HS-5 (cell line): Measurements from ENCODE around the gene PGM2.

Experiments
- DNase-seq: peaks from one replicate; pipeline ENCODE4 v3.0.0-alpha.2; 2012; ENCODE audit warnings: low read depth

The PGM2 gene

DNA sequence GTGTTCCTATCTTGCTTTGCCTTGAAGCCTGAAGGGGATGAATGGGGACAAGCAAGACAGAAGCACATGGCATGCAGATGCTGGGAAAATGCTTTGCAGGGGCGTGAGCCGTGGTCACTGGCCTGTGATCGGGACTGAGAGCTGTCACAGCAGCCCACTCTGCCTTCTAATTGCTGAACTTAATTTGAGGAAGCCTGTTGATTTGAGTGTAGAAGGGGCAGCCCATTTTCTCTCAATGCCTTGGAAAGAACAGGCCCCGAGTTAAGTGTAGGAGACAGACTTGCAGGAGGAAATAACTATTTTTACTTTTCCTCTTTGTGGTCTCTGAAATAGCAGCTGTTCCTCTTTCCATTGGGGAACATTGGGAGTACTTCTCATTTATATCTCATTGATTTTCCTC is 38.3 kb downstream of the PGM2 start:
- no peak for DNase-seq

DNA sequence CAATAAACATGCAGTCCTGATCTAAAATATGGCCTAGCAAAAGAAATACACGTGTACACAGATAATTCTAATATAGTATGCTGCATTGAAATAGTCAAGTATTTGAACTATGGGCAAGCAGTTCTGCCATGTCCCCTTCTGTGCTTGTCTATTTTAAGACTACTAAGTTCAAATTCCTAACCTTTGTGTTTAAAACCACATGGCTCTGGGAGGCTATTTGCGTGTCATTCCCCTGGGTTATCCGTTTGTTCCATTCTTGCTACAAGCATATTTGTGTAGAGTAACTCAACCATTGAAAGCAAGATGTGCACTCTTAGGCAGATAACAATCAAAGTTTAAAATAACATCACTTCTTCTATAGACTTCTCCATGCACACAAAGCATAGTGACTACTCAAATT is 39.0 kb downstream of the PGM2 start:
- no peak for DNase-seq

DNA sequence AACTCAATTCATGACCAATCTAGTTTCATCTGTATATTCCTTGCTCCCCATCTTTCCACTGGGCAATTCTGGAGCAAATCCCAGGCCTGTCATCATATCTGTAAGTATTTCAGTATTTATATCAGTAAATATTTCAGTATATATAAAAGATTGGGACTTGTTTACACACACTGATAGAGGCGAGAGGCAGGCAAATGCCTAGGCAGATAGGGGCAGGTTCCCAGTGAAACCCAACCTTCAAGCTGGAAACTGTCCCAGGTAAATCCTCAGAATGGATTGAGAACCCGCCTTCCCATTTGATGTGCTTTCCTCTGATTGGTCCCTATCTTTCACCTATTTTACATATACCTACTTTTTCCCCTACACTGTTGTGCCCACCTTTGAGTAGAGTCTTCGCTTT is 40.6 kb downstream of the PGM2 start:
- DNase-seq: no peak

DNA sequence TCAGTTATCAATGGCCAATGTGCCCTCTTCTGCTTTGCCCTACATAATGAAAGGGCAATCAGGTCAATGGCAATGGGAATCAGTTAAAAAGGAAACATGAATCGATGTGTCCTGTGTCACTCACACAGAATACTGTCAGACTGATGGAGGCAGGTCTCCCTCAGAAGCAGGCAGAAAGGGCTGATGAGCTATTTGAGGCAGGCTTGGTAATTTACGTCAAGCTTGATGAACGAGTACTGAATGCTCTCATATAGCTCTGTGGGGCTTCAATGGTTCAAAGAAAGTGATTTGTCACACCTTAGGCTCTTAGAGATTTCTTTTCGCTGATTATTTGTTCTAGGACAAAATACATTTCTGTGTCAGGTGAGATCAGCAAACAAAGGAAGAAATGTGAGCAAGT is 41.8 kb downstream of the PGM2 start:
- DNase-seq: no peak

DNA sequence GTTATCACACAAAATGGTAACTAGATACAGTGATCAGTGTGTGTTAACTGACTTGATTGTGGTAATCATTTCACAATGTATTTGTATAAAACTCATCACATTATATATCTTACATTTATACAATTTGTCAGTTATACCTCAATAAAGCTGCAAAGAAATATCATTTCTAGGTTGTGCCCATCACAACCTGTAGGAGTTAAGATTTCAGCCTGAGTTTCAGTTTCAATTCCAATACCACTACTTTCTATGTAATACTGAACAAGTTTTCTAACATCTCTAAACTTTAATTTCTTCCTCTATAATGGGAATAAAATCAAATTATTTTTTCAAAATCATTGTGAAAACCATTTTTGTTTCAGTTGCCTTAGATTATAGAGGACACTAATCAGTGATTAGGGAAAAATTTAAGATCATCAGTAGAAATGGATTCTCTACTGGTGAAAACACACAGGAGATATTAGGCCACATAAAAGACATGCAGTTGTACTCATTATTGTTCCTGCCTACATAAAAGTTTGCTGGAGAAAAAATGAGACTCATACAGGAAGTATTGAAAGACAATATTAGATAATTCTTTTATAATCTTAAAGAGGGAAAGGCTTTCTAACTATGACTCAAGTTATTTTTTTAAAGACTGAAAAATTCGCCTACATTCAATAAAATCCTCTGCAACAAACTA is 46.0 kb downstream of the PGM2 start:
- no peak for DNase-seq

DNA sequence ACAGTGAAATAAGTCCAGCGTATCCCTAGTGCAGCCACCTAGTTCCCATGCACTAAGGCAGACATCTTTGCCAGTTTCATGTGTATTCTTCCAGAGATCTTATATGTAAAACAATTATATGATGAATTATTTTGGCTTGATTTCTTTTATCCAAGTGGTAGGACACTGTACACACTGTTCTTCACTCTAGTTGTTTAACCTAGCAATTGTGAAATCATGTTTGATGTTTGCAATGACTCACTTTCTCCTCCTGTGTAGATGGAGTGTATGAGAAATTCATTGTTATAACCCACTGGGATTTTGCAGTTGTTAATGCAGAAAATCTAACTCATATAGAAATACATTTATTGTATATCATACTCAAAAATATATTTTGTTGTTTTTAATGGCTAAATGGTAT is 46.9 kb downstream of the PGM2 start:
- peak; percentile 16 for DNase-seq

DNA sequence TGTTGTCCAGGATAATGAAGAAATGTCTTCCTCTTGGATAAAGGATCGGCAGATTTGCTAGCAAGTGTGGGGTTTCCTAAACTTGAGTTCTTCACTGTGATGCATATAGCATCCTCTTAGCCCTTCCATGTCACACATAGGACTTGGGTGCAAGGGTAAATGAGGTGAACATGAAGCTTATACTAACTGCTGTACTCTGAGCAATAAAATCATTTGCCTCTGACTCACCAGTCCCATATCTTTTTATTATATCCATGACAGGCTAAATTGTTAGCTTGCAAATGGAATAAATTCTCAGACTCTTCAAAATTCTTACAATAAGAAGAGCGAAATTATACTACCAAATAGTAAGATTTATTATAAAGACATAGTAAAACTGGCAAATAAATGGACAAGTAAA is 49.7 kb downstream of the PGM2 start:
- DNase-seq: no peak

DNA sequence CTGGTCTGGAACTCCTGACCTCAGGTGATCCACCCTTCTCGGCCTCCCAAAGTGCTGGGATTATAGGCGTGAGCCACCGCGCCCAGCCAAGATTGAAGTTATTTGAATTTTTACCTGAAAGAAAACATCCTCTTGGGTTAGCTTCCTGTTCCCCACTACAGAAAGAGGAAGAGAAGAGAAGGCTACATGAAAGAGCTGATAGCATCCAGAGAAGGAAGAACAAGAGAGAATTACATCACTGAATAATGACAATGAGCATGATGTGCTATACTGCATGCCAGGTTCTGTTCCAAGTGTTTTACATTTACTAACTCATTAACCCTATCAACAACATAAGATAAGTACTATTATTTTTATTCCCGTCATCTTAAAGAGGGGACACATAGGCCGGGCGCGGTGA is 52.9 kb downstream of the PGM2 start:
- DNase-seq: no peak

DNA sequence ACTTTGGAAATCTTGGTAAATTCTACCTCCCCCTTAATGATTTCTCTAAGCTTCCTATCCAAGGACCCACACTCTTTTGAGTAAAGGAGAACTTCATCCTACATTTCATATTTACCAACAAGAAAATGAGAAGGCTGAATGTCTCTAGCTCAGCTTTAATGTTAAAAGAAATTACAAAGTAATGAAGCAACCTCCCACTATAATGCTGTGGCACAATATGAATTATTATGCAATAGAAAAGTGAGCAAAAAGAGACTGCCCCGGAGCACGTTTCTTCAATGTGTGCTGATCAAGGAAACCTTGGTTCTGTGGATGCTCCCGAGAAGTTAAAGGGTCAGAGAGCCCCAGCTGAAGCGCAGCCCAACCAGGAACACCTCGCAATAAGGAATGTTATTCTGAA is 55.3 kb downstream of the PGM2 start:
- DNase-seq: no peak

DNA sequence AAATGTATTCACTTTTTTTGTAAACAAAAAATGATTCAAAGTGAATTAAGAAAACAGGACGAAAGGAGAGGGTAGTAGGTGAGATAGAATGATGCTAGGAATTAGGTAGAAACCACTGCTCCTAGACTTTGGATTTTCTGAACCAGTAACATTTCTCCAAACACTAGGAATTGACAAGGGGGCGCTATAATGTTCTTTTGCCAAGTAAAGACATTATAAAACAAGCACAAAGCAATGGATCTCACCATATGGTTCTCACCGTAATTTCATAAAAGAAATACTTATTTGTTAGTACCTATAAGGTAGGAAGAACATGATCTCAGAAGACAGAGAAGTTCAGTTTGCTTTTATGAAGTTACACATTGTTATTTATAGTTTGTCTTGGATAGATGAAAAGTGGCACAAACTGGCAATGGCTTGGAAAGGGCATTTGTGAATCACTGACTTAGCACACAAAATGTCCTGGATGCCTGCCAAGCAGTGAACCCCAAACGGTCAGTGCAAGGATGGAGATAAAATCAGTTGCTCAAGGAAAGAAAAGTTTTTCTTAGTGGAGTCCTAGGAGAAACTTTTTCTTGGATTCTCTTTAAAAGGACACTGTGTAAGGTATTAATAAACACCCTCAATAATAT is 56.3 kb downstream of the PGM2 start:
- no peak for DNase-seq

DNA sequence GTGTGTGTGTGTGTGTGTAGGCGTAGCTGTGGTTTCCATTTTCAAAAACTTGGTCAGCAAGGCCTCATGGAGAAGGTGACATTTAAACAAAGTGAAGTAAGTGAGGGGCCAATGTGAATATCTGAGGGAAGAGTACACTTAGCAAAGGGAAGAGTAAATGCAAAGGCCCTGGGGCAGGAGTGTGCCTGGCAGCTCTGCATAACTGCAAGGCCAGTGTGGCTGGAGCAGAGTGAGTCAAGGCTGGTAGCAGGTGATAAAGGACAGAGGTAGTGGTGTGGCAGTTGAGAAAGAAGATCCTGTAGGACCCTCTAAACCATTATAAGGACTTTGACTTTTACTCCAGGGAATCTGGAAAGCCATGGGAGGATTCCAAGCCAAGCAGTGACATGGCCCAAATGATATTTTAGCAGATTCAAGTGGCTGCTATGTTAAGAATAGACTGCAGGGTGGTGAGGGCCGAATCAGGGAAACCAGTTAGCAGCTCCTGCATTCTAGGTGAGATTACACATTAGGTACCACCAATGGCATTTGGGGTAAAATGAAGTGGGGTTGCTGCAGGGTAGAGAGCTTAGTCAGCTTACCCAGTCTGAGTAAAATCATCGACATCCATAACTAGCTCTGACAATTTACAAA is 58.5 kb downstream of the PGM2 start:
- DNase-seq: no peak

DNA sequence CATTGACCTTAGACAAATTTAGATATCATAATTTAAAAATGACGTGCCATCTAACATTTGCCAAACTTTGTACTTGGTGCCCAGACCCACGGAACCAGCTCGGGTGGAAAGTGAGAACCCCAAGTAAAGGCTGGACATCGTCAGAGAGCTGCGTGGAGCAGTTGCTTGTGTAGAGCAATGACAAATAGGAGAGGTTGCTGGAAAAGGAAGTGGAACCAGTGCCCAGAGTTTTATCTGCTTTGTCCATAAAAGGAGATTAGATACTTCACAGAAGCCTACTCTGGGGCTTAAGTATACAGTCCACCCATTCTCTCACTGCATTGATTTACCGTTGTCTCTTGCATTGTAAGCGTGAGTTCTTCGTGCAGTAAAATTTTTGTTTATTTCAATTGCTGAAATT is 59.0 kb downstream of the PGM2 start:
- no peak for DNase-seq

DNA sequence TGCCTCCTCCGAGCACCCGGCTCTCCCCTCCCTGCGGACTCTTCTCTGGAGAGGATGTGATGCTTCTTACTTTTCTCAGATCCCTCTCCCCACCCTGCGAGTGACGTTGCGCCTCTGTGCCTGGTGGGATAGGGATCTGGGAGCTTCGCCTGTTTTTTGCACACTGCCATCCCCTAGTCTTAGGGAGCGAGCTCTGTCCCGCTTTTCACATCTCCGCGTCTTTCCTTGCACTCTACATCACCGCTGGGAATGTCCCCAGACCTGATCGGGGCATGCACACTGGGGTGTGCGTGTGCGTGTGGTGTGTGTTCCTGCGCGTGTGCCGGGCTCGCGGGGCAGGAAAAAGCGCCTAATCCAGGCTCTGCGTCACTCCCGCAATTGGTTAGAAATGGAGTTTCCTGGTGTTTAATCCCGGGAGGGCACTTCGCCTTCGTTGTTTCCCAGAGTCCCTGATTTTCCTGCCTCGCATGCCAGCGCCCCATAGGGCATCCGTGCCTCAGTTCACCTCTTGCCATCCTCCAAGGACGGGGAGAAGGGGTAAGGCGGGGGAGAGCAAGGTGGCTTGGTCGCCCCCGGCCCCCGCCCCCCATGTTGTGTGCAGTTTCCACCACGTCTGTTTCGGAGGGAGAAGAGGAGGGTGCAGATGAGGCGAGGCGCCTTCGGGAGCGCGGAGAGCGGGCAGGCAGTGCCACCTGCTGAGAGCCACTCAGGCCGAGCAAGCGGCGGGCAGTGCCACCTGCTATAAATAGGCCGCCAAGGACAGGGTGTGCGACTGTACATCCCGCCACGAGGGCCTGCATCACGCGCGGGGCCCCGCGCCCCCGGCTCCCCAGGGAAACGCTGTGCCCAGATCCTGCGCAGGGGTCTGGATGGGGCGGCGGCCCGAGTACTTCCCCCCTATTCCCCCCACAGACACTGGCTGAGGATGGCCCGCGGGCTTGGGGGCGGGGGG is 63.6 kb downstream of the PGM2 start:
- no peak for DNase-seq

DNA sequence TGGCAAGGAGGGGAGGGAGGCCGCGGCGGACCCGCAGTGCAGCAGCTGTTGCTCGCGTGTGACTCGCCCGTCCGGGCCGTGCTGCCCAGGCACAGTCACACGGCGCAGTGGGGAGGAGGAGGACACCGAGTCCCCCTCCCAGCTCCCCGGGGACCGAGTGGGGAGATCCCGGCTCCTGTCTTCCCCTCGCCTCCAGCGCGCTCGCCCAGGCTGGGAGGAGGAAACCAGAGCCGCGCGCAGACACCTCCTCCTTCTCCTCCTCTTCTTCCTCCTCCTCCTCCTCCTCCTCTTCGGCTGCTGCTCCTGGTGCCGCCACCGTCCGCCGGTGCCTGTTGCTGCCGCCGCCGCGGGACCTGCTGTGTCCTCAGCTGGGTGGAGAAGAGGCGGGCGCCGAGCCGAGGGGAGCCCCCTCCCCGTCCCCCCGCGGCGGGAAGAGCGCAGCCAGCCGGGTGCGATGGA is 64.3 kb downstream of the PGM2 start, which contains the start of gene TBC1D1:
TSS of gene TBC1D1 (plus strand) at position 284 of the 459 bp plus-strand sequence. CDS start 11,012 bp downstream, outside the sequence.
- no peak for DNase-seq

DNA sequence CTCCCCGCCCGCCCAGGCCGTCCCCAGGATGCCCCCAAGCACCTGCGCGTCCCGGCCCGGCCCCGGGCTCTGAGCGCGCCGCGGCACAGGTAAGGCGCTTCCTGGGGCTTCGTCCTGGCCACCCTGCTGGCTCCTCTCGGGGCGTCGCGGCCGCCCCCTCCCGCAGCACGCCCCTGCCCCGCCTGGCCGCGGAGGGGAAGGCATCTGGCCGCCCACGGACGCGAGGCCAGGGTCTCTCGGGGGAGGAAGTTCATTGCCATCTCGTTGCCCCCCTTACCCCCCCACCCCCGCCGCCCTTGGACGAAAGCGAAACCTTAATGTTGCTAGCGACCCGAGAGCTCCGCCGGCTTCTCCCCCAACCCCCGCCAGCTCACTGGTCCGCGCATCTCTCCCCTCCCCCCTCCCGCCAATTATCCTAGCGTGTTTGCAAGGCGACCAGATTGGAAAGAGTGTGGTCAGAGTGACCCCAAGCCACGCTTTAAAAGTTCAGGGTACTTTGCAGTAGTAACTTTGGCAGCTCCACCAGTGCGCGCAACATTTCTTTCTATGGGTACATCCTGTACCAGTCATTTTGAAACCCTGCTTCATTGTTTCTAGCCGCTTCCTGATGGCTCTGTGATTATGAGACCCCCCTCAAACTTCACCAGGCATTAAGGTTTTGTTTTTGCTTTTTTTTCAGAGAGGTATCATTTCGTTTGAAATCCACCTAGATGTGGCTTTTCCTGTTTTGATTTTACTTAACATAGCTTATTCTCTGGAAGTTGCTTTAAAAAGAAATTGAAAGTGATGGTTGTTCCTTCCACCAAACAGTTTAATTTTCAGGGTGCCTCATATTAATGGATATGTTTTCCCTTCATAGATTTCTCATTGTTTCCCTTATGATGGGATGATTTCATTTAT is 65.0 kb downstream of the PGM2 start:
- no peak for DNase-seq

DNA sequence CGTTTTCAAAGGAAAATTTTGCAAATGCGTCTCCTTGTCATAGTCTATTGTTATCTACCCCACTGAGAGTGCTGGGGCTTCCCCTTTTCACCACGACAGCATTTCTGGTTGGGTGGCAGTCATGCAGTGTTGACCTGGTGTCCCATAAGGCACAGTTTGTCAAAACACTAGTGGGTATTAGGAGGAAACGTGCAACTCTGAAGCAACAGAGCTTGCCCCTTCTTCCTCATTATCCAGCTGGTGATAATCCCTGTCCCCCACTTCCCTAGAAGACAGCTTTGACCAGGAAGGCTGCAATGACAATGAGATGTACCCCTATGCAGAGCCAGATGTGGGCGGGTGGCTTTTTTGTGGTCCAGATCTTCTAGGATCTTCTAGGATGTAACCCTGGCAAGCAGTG is 66.2 kb downstream of the PGM2 start:
- no peak for DNase-seq

DNA sequence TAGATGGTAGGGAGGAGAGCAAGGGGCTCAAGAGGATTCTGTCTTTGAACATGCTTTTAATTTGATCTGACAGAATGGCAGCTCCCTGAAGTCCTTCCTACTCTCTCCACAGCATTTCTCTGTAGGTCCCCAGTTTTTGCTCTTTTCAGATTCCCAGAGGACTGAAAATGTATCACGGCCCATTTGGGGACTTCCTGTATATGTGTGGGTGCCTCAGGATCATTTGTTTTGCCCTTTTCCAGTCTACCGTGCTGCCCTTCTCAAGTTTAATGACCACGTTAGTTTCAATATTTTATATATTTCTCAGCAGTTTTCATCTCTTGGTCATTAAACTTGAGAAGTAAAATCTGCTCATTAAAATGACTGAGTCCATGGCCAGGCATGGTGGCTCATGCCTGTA is 66.7 kb downstream of the PGM2 start:
- DNase-seq: no peak

DNA sequence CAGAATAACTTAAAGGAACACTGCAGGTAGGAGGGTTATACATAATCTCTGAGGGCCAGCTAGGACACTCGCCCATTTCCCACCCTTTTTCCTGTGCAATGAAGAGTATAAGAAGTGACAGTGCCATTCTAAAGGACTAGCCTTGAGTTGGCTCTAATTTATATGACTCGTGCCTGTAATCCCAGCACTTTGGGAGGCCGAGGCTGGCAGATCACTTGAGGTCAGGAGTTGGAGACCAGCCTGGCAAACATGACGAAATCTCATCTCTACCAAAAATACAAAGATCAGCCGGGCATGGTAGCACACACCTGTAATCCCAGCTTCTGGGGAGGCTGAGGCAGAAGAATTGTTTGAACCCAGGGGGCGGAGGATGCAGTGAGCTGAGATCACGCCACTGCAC is 68.8 kb downstream of the PGM2 start:
- DNase-seq: no peak

DNA sequence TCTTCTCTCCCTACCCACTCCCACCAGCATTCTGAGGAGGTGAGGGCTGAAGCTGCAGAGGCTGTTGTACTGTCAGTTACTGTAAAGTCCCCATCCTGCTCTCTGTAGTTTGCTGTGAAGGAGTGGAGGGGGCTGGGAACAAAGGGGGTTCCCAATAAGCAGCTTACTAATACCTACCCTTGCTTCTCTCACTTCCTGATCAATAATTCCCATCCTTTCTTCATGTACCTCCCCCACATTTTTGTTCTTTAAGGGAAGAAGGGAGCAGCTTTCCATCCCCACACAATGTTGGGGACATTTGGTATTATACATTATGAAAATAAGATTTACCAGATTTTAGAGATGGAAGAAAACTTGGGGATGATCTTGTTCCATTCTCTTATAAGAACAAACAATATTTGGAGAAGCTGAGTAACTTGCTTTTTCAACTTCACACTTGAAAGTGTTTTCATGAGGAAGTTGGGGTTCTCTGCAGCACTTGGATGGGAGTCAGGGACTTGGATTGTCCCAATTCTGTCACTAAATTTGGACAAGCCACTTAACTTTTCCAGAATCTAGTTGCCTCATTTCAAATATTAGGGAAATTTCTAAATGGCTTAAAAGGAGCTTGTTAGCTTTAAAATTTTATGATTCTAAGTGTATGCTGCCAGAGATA is 69.8 kb downstream of the PGM2 start:
- no peak for DNase-seq

DNA sequence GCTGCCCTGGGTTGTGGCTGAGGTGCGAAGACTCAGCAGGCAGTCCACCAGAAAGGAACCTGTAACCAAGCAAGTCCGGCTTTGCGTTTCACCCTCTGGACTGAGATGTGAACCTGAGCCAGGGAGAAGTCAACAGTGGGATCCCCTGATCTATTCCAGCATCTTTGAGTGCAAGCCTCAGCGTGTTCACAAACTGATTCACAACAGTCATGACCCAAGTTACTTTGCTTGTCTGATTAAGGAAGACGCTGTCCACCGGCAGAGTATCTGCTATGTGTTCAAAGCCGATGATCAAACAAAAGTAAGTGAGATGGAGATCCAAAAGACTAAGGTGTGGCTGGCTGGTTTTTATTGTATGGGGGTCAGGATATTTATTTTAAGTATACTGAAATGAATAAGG is 75.7 kb downstream of the PGM2 start:
- DNase-seq: no peak
